GM19438 (cell line): Measurements from ENCODE around the gene KRTAP10-11.
"Not testable (repeated sequence)": the region's sequence is repeated elsewhere in the genome, so short reads cannot be mapped to it uniquely, and the experiment has no call there.

ENCODE experiments used
- ATAC-seq: cut with Tn5 transposase; IDR thresholded peaks from one replicate; pipeline ENCODE4 v1.9.1; 2021; ENCODE audit warnings: low read depth; ENCODE audit not compliant: unreplicated experiment

KRTAP10-11 gene

DNA sequence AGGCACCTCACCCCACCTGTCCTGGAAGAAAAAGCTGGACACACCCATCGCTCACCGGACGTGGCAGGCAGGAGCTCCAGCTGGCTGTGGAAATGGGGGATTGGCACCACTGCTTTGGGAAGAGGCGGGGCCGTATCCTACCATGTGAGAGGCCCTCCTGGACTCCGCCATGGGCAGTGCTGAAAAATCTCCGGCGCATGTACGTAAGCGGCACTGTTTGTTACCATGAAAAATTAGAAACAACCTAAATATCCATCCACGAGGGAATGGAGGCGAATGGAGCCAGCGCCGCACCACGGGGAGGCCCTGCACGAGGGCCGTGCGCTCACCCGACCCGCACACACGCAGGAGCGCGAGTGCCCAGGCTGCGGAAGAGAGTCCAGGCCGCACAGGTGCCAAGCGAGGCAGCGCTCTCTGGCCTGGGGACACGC lies 31.2 kb upstream of the KRTAP10-11 start:
- no peak for ATAC-seq

DNA sequence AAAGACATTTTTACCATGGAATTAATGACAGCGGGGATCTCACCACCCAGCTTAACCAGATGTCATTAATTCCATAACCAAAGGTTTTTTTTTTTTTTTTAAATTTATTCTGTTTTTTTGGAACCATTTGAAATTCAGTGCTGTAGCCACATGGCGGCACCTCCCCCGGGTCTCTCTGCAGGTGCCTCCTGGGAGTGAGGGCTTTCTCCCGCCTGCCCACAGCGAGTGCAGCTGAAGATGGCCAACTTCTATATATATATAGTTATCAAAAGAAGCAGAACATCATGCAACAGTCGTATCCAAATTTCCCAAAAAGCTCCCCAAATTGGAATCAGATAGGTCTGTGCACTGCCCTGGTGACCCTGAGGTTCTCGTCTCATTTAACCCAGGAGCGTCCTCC lies 30.7 kb upstream of the KRTAP10-11 start:
- no peak for ATAC-seq

DNA sequence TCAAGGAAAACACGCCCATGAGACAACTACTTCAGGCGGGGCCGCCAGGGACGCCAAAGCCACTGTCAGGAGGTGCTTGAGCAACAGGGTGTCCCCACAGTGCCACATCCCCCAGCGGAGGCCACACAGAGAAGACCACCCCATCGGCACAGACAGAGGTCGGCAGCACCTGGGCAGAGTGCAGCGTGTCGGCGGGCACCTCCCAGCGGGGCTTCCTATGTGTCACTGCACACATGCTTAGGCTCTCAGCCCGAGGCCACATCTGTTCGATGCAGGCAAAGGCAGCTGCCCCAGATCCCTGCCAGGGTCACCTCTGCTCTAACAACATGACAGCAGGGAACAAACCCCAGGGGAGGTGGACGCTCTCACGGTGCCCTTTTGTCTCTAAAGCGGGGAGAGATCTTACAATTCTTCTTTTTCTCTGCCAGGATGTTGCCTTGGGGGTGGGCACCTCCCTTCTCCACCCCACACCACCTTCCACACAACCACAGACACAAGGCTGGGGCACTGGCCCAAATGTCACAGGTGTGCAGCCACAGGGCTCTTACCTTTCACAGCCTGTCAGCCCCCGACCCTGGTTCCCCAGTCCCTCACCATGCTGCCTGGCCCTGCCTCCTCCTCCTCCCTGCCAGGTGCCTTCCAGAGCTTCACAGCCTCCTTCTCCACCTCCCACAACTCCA lies 30.2 kb upstream of the KRTAP10-11 start:
- no peak for ATAC-seq

DNA sequence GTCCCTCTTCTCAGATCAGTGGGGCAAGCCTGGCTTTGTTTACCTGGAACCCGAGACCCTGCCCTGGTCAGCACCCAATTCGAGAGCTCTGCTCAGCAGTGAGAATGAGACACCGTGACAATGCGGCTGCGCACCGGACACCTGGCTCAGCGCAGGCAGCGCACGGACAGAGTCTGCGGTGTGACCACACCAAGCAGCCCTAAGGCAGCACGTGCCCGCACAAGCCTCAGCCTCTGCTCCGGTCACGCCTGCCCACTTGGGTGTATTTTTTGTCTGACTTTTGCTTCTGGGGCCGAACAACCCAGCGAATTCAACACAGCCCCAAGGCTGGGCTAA lies 29.7 kb upstream of the KRTAP10-11 start:
- ATAC-seq = no peak

DNA sequence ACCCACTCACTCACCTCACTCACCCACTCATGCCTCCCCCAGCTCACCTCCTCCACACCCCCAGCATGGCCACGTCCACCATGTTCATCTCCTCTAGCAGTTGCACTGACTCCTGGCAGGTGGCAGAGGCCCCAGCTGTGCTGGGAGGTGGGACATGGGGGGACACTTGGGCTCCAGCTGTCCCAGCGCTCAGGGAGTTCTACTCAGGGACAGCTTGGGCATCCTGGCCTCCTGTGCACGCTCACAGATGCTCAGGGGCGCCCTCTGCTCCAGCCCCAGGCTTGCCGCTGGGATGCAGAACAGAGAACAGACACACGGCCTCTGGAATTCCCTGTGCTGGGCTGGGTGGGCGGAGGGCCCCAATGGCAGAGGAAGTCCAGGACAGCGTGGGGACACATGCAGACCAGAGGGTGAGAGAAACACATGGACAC lies 29.1 kb upstream of the KRTAP10-11 start:
- ATAC-seq = no peak

DNA sequence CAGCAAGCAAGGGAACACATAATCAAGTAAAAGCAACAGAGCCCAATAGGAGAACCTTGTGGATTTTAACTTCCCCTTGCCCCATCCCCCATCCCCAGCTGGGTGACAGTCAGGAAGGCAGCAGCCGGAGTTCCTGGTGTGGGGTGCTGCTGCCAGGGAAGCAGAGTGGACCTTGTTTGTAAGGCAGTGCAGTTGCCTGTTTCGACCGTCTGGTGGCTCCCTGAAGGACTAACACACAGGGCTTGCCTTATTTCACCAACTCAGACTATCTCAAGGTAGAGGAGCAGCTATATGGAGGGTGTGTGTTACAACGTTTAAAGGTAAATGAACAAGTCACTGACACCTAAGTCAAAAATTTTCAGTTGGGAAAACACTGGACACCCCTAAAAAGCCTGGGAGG lies 27.7 kb upstream of the KRTAP10-11 start:
- ATAC-seq = no peak

DNA sequence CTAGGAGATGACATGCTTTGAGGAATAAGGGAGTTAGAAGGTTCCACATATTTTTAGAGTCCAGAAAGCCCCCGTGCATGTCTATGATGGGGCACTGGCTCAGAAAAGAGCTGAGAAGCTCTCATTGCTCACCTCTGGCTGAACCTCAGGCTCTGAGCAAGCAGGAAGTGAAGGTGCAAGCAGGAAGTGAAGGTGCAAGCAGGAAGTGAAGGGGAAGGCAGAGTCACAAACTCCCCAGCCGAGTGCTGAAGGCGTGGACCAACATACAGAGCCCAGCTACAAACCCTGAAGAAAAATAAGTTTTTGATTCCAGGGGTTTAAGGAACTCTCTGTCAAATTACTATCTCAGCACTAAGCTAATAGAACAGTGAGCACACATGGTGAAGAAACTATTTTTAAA lies 27.3 kb upstream of the KRTAP10-11 start:
- ATAC-seq = no peak

DNA sequence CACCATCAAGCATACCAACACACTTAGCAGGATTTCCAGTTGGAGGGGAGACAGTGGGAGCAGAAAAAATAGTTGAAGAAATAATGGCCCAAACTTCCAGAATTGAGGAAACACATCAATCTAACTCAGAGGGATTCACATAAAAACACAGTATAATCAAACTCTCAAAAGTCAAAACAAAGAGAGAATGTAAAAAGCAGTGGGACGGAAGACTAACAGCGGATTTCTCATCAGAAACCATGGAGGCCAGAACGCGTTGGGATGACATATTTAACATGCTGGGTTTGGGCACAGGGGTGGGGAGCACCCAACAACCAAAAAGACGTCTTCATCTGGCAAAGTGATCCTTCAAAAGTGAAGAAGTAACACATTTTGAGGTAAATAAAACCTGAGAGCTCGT lies 26.3 kb upstream of the KRTAP10-11 start:
- no peak for ATAC-seq

DNA sequence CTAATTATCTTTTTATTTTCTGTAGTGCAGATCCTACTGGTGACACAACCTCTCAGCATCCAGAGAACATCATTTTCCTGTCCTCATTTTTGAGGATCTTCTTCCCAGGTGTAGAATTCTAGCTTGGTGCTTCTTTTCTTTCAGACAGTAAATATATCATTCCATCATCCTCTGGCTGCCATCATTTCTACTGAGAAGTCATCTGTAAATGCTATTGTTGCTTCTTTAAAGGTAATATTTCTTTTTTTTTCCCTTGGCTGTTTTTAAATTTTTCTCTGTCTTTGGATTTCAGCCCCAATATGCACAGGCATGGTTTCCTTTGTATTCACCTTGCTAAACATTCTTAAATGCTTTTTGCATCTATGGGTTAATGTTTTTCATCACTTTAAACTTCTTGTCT lies 22.6 kb upstream of the KRTAP10-11 start:
- no peak for ATAC-seq

DNA sequence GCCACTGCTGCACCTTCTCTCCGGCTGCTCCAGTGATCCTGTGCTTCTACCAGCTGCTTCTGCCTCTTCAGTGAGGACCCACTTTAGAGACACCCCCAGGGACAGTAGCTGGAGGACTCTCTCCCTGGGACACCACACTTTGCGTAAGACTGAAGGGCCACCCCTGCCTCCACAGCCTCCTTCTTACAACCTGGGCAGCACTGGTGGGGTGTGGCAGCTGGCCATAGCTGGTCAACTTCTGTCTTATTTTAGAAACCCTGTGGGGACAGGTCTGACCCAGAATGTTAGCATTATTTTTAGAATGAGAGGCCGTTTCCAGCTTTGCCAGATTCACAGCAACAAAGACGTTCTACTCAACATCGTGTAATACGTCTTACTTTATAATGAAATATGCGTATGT lies 20.5 kb upstream of the KRTAP10-11 start:
- ATAC-seq = no peak

DNA sequence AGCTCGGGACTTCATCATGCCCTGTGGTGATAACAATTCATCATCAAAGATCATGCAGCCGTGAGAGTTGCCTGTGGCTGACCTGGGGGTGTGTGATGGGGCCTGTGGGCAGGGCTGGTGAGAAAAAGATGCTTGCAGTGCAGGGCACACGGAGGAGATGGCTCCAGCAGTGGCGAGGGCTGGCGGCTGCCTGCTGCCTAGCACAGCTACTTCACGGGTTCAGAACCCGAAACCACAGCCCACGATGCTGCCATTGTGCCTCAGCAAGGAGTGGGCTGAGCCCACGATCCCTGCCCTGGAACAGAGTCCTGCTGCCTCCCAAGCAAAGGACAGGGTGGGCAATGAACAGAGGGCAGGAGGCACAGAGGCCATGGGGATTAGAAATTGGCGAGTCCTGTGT lies 20.0 kb upstream of the KRTAP10-11 start:
- ATAC-seq = no peak

DNA sequence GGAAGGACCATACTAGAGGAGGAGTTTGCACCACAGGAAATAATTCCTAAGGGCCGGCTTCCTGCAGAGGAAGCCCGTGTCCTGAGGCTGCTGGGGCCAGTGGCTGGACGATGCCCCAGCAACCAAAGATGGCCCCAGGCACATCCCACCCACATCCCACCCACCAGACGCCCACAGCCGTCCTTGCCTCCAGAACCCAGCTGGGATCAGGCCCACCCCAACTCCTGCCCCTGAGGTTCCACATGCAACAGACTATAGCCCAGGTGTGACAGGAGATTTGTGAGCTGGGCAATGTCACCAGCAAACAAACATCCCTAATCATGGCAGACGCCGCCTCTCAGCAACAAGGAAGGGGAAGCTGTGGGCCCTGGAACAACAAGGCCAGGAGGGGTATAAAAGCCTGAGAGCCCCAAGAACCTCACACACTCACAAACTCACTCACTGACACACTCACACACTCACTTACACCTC lies 19.5 kb upstream of the KRTAP10-11 start, which contains the start of gene KRTAP10-9:
Gene KRTAP10-9 (plus strand): TSS at position 421 of the 471 bp plus-strand sequence. CDS start 79 bp downstream, outside the sequence.
- ATAC-seq = no peak

DNA sequence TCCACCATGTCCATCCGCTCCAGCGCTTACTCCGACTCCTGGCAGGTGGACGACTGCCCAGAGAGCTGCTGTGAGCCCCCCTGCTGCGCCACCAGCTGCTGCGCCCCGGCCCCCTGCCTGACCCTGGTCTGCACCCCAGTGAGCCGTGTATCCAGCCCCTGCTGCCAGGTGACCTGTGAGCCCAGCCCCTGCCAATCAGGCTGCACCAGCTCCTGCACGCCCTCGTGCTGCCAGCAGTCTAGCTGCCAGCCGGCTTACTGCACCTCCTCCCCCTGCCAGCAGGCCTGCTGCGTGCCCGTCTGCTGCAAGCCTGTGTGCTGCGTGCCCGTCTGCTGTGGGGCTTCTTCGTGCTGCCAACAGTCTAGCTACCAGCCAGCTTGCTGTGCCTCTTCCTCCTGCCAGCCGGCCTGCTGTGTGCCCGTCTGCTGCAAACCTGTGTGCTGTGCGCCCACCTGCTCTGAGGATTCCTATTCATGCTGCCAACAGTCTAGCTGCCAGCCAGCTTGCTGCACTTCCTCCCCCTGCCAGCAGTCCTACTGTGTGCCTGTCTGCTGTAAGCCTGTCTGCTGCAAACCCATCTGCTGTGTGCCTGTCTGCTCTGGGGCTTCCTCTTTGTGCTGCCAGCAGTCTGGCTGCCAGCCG lies 18.9 kb upstream of the KRTAP10-11 start:
- ATAC-seq = not testable (repeated sequence)

DNA sequence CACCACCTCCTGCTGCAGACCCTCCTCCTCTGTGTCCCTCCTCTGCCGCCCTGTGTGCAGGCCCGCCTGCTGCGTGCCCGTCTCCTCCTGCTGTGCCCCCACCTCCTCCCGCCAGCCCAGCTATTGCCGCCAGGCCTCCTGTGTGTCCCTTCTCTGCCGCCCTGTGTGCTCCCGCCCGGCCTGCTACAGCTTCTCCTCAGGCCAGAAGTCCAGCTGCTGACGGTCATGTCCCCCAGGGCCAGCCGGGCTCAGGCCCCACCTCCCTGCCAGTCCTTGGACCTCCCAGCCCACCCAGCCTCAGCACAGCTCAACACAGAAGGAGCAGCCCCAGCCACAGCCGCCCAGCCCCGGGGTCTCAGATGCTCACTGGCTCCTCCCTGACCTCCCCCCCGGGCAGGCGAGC lies 18.4 kb upstream of the KRTAP10-11 start:
- ATAC-seq = not testable (repeated sequence)

DNA sequence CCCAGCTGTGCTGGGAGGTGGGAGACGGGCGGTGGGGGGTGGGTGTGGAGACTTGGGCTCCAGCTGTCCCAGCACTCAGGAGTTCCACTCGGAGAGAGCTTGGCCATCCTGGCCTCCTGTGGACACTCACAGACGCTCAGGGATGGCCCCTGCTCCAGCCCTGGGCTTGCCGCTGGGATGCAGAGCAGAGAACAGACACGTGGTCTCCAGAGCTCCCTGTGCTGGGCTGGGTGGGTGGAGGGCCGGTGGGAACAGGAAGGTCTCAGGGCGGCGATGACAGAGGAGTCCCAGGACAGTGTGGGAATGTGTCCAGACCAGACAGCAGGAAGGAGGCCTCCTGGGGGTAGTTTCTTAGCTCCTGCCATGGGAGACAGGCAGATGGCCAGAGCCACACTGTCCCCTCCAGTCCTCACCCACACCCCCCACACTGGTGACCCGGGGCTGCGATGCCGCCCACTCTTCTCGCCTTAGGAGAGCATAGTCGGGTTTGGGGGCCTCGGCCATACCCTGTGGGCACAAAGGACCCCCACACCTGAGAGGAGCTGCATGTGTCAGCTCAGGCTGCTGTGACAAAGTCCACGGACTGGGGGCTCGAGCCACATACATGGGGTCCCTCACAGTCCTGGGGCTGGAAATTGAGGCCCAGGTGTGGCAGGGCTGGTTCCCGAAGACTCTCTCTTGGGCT lies 17.4 kb upstream of the KRTAP10-11 start:
- ATAC-seq = no peak

DNA sequence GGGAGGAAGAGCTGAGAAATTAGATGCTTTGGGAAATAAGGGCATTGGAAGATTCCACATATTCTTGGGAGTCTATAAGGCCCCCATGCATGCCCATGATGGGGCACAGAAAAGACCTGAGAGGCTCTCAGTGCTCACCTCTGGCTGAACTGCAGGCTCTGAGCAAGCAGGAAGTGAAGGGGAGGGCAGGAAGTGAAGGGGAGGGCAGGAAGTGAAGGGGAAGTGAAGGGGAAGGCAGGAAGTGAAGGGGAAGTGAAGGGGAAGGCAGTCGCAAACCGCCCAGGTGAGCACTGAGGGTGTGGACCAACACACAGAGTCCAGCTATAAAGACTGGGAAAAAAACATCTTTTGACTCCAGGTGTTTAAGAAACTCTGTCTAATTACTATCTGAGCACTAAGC lies 15.8 kb upstream of the KRTAP10-11 start:
- ATAC-seq = no peak

DNA sequence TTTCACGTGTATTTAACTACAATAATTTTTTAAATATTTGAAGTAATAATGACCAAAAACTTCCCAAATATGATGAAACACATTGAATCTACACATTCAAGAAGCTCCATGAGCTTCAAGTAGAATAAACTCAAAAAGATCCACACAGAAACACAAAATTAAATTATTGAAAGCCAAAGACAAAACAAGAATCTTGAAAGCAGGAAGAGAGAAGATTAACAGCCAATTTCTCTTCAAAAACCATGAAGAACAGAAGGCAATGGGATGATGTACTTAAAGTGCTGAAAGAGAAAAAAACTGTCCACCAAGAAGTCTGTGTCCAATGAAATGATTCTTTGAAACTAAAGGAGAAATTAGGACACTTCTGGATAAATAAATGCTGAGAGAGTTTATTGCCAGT lies 14.1 kb upstream of the KRTAP10-11 start:
- ATAC-seq = no peak

DNA sequence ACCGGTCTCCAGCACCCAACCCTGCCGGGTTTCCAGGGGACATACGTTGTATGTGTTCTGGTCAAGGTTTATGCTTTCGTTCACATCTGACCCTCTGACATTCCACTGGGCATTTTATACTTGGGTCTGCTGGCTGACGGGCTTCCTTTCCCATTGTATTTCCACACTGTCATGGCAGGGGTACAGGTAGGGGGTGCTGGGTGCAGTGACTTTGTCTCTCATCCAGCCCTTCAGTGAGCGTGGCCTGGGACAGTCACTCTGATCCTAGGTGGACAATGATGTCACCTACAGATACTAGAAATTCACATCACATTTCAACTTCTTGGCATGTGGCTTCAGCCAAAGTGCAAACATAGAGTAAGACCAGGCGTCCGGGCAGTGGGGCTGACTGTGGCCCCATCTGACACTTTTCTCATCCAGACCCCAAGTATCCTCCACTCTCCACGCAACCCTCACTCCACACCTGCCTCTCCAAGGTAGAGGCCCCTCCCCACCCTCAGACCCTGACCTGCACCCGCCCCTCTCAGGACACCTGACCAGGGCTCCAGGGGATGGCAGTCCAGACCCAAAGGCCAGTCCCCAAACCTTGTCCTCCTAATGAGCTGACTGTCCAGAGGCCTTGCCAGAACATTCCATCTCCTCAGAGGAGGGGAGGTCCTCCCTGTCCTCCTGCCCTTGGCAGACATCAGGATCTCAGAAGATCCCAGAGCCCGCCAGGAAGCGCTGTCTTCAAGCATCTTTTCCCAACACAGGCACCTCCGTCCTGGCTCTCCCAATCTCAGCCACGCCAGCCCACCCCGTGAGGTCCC lies 9.8 kb upstream of the KRTAP10-11 start:
- no peak for ATAC-seq

DNA sequence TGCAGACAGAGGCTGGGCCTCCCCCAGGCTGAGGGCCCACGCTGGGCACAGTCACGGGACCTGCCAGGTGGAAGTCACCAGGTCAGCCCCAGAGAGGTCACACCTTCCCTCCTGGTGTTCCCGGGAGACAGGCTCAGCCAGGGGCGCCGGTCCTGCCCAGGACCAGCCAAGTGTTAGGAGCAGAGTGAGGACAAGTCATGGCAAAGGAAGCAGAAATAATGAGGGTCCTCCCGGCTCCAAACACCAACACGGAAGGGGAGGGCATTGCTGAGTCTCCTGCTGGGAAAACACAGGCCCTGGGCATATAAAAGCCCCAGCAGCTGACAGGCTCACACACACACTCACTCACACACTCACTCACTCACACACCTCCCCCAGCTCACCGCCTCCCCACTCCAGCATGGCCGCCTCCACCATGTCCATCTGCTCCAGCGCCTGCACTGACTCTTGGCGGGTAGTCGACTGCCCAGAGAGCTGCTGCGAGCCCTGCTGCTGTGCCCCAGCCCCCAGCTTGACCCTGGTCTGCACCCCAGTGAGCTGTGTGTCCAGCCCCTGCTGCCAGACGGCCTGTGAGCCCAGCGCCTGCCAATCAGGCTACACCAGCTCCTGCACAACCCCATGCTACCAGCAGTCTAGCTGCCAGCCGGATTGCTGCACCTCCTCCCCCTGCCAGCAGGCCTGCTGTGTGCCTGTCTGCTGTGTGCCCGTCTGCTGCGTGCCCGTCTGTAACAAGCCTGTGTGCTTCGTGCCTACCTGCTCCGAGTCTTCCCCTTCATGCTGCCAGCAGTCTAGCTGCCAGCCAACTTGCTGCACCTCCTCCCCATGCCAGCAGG lies 9.0 kb upstream of the KRTAP10-11 start, which contains the start of gene KRTAP10-10:
Gene KRTAP10-10 (plus strand): TSS at position 339 of the 833 bp plus-strand sequence. CDS start 62 bp downstream, at position 401.
- ATAC-seq = no peak

DNA sequence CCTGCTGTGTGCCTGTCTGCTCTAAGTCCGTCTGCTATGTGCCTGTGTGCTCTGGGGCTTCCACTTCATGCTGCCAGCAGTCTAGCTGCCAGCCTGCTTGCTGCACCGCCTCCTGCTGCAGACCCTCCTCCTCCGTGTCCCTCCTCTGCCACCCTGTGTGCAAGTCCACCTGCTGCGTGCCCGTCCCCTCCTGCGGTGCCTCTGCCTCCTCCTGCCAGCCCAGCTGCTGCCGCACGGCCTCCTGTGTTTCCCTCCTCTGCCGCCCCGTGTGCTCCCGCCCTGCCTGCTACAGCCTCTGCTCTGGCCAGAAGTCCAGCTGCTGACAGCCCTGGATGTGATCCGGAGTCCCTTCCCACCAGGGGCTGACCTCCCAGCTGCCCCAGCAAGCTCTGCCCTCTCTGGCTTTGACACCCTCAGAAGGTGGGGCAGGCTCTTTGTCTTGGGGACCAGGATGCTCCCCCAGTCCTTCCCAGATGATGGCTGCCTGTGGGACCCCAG lies 8.3 kb upstream of the KRTAP10-11 start:
- ATAC-seq = not testable (repeated sequence)
